ENCODE measurements around the gene SIRPD.

Gene SIRPD

DNA sequence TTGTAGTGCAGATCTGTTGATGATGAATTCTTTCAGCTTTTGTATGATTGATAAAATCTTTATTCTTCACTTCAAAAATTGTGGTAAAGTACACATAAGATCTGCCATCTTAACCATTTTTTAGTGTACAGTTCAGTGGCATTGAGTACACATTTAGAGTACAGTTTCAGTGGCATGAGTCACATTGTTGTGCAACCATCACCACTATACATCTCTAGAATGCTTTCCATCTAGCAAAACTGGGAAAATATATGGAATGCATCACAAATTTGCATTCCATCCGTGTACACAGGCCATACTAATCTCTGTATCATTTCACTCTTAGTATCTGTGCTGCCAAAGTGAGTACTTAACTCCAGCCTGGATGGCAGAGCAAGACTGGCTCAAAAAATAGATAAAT, 28.7 kb downstream of the SIRPD start:
- H3K4me3 ChIP-seq (ENCODE audit: low read depth, low read length) = no peak overlapping the region
- TF ChIP-seq, protein P1, sequence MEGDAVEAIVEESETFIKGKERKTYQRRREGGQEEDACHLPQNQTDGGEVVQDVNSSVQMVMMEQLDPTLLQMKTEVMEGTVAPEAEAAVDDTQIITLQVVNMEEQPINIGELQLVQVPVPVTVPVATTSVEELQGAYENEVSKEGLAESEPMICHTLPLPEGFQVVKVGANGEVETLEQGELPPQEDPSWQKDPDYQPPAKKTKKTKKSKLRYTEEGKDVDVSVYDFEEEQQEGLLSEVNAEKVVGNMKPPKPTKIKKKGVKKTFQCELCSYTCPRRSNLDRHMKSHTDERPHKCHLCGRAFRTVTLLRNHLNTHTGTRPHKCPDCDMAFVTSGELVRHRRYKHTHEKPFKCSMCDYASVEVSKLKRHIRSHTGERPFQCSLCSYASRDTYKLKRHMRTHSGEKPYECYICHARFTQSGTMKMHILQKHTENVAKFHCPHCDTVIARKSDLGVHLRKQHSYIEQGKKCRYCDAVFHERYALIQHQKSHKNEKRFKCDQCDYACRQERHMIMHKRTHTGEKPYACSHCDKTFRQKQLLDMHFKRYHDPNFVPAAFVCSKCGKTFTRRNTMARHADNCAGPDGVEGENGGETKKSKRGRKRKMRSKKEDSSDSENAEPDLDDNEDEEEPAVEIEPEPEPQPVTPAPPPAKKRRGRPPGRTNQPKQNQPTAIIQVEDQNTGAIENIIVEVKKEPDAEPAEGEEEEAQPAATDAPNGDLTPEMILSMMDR (IDR thresholded peaks at IDR 0.05; ENCODE audit: low read depth, low read length, missing control alignments) = no peak
- no peak for DNase-seq (ENCODE audit: low read depth)

DNA sequence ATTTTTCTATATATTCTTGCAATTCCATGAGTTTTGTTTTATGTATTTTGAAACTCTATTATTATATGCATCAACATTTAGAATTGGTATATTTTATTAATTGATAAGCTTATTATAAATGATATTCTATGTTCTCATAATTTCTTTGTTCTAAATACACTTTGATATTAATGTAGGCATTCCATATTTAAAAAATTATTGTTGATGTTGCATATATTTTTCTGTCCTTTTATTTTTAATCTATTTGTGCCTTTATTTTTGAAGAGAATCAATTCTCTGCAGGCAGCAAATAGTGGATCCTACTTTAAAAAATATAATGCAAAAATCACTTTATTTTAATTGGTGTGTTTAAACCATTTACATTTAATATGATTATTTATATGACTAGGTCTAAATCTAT, 29.6 kb downstream of the SIRPD start:
- TF ChIP-seq, protein P1 (IDR thresholded peaks at IDR 0.05; ENCODE audit: low read depth, low read length, missing control alignments) = no peak
- DNase-seq (ENCODE audit: low read depth) = no peak
- no peak overlapping the region for H3K4me3 ChIP-seq (ENCODE audit: low read depth, low read length)

DNA sequence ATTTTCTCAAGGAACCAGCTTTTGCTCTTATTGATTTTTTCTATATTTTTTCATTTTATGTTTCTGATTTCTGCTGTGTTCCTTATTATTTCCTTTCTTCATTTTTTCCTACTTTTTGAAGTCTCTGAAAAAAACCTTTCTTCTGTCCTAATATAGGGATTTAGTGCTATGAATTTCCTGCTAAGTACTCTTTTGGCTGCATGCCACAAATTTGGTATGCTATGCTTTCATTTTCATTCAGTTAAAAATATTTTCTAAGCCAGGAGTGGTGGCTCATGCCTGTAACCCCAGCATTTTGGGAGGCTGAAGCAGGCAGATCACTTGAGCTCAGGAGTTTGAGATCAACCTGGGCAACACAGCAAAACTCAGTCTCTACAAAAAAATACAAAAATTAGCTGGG, 30.6 kb downstream of the SIRPD start:
- H3K4me3 ChIP-seq (ENCODE audit: low read depth, low read length) = no peak overlapping the region
- TF ChIP-seq, protein P1 (IDR thresholded peaks at IDR 0.05; ENCODE audit: low read depth, low read length, missing control alignments) = no peak
- DNase-seq (ENCODE audit: low read depth) = no peak

DNA sequence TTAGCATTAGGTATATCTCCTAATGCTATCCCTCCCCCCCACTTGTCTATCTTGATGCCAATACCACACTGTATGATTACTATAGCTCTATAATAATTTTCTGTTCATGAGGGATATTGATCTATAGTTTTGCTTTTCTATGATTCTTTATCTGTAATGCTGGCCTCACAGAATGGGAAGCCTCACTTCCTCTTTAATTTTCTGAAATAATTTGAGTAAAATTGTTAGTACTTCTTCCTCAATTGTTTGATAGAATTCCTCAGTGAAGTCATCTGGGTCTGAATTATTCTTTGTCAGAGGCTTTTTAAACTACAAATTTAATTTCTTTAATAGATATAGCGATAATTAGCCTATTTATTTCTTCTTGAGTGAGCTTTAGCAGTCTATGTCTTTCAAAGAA, 31.2 kb downstream of the SIRPD start:
- no peak for DNase-seq (ENCODE audit: low read depth)
- TF ChIP-seq, protein P1 (IDR thresholded peaks at IDR 0.05; ENCODE audit: low read depth, low read length, missing control alignments) = no peak
- no peak overlapping the region for H3K4me3 ChIP-seq (ENCODE audit: low read depth, low read length)

DNA sequence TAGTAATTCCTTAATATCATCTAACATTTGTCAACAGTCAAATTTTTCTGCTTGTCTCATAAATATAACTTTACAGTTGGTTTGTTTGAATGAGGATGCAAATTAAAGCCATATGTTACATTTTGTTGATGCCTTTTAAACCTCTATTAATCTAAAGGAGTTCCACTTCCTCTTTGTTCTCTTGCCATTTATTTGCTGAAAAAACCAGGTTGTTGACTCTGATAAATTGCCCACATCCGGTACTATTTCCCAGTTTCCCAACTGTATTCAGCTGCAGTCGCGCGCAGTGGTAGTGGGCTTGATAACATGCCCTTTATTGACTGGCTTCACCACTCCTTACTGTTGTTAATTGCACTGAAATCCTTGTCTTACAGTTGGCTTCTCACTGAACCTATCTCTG, 33.5 kb downstream of the SIRPD start:
- no peak for DNase-seq (ENCODE audit: low read depth)
- TF ChIP-seq, protein P1 (IDR thresholded peaks at IDR 0.05; ENCODE audit: low read depth, low read length, missing control alignments) = no peak
- H3K4me3 ChIP-seq (ENCODE audit: low read depth, low read length) = no peak overlapping the region

DNA sequence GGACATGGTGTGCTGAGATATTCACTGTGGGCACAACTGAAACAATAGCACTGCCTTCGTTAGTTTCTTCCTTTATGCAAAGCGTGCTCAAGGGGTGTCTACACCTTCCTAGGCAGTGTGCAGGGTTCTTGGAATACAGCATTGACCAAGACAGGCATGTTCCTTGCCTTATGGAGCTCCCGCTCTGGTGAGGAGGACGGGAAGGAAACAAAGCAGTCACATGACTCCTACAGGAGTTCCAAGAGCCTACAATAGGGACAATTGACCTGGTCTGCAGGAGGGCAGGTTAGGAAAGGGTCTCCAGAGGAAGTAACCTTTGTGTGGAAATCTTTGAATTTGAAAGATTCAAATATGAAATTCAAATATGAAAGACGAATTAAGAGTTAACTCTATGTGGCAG, 40.5 kb downstream of the SIRPD start:
- no peak for DNase-seq (ENCODE audit: low read depth)
- no peak overlapping the region for H3K4me3 ChIP-seq (ENCODE audit: low read depth, low read length)
- TF ChIP-seq, protein P1 (IDR thresholded peaks at IDR 0.05; ENCODE audit: low read depth, low read length, missing control alignments) = no peak

DNA sequence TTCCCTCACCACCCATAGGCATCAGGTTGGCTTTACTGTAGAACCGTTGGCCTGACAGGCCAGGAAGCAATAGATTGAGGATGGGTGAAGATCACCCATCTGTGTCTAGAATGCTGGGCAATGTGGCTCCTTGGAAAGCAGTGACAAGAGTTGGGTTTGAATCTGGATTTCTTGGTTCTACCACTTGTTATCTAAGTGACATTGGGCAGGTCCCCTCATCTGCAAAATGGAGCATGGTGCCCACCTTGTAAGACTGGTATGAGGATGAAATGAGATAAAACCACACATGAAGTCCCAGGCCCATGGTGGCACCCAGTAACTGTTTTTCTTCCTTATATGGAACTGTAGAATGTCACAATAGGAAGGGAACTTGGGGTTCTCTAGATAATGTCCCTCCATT, 43.7 kb downstream of the SIRPD start:
- H3K4me3 ChIP-seq (ENCODE audit: low read depth, low read length) = no peak overlapping the region
- DNase-seq (ENCODE audit: low read depth) = no peak

More for the DNA sequence above, 43.7 kb downstream of the SIRPD start:
- TF ChIP-seq, protein P1 (IDR thresholded peaks at IDR 0.05; ENCODE audit: low read depth, low read length, missing control alignments) = no peak
